Measurements from ENCODE around the gene GOLPH3. TPM values are rescaled to one million over a fixed set of nuclear protein-coding genes. Genes with fewer than 3 reads are reported as not detected.

GOLPH3 gene
- total and polyA plus RNA-seq, 2 of the 4 experiments (the other 2 are of a cell fraction): 38.2 to 41.3 TPM

DNA sequence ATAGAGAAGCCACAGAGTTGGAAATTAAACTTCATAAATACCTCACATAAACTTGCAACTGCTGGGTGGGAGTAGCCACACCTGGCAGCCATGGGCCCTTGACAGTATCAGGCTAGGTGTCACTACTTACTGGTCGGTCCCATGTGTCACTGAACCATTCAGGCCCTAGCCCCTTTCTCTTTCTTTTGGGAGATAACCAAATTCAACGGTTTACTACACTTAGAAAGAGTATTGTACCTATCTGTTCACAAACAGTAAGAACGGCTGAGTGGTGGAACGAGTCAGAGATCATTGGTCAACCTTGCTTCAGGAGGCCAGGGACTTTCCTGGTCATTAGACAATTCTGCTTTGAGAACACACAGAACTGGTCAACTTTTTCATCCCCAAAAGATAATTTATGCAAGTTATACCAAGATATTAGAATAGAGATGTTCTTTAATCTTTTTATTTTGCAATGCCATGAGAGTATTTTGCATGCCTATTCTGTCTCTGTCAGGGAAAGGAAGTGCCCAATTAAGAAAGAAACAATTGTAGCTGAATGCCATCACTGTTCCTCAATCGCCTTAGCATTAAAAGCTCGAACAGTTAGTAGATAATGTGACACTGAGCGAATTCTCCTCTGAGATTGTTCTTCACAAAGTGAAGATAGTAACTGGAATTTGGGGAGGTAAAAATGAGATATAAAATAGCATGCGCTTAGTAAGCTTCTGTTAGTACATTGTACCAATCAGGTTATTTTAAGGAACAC is 50.9 kb downstream of the GOLPH3 start:
- Histone ChIP-seq H3K4me1 (ENCODE audit: control insufficient read depth, insufficient read depth, low read length) (peaks cover 2% of the 10 kb centered on the region; the same call in 1 of the 2 replicates), H2AK9ac (replicated peaks; ENCODE audit: low read depth, low read length, poor library complexity) (no peak overlapping the region), H2BK15ac (ENCODE audit: low read depth, low read length) (no peak overlapping the region), H4K8ac (ENCODE audit: low read depth in 2 of 2, low read length in 2 of 2) (no peak overlapping the region), H2BK120ac (ENCODE audit: low read depth, low read length) (no peak overlapping the region), H2AK5ac (ENCODE audit: low read depth, low read length) (no peak overlapping the region), H3K9me3 (ENCODE audit: control insufficient read depth, insufficient read depth, low read length) (no peaks in the 10 kb centered on the region), H3K36me3 (ENCODE audit: control insufficient read depth, insufficient read depth, low read length) (peaks cover 27% of the 10 kb centered on the region), H2BK20ac (ENCODE audit: low read depth, low read length) (no peak overlapping the region), H2BK5ac (ENCODE audit: low read depth, low read length, poor library complexity, severe bottlenecking) (no peak overlapping the region), H3K27ac (ENCODE audit: insufficient read depth, low read length) (no peak overlapping the region), H3K27me3 (ENCODE audit: control insufficient read depth, insufficient read depth, low read length) (no peaks in the 10 kb centered on the region), H3K4me3 (ENCODE audit: insufficient read depth, low read depth, low read length) (no peak overlapping the region), H3K18ac (ENCODE audit: low read depth, low read length) (no peak overlapping the region), H3K4me2 (ENCODE audit: low read depth, low read length) (no peak overlapping the region), H3K4ac (ENCODE audit: low read depth, low read length) (no peak overlapping the region), H4K5ac (ENCODE audit: low read depth, low read length) (no peak overlapping the region), H2AFZ (replicated peaks; ENCODE audit: low read length, poor library complexity) (no peak overlapping the region), H3K9me1 (ENCODE audit: insufficient read depth, low read length) (peaks cover 7% of the 10 kb centered on the region; the same call in 1 of the 2 replicates), H4K20me1 (ENCODE audit: insufficient read depth, low read length) (peaks cover 43% of the 10 kb centered on the region), H3K23ac (ENCODE audit: low read depth, low read length) (no peak overlapping the region), H3K79me1 (ENCODE audit: low read depth in 1 of 2, low read length in 2 of 2) (peaks cover 45 to 64% of the 10 kb centered on the region in 2 experiments), H3K14ac (replicated peaks; ENCODE audit: low read depth, low read length) (no peak overlapping the region), H3K9ac (ENCODE audit: low read depth, low read length) (no peak overlapping the region), H4K91ac (ENCODE audit: insufficient read depth, low read depth, low read length) (no peak overlapping the region), H3K56ac (ENCODE audit: extremely low read depth, insufficient read depth, low read length) (no peak overlapping the region)
- ATAC-seq (ENCODE audit: low read depth) (no peak), DNase-seq (peak; percentile 29)
- WGBS, 2 experiments (ENCODE audit: extremely low coverage in 2 of 2, insufficient read length in 1 of 2): 100% methylated on average over 1 of the region's 8 CpGs; no CpG with 5 or more reads in 1 of the 2 experiments
- intact Hi-C loops (cut with micrococcal nuclease) (no loop called here), in situ Hi-C loops (cut with MboI; ENCODE audit: low sequenced_read_pairs) (no loop called here), dilution Hi-C loops (cut with HindIII; ENCODE audit: low sequenced_read_pairs, unreplicated experiment) (no loop called here)
- TF ChIP-seq BHLHE40 (IDR thresholded peaks at IDR 0.05; ENCODE audit: low read depth, low read length) (no peak), RCOR1 (IDR thresholded peaks at IDR 0.05; ENCODE audit: insufficient replicate concordance, low read length) (no peak), RFX5 (IDR thresholded peaks at IDR 0.05; ENCODE audit: low read depth, low read length) (no peak), CEBPB (IDR thresholded peaks at IDR 0.05; ENCODE audit: low read depth, low read length) (no peak), MAFK (IDR thresholded peaks at IDR 0.05; ENCODE audit: low read depth, low read length) (no peak), SMC3 (IDR thresholded peaks at IDR 0.05; ENCODE audit: low read depth, low read length) (no peak), MXI1 (IDR thresholded peaks at IDR 0.05; ENCODE audit: borderline replicate concordance, low read depth, low read length) (no peak), CHD1 (IDR thresholded peaks at IDR 0.05; ENCODE audit: low read depth, low read length) (no peak), FOS (IDR thresholded peaks at IDR 0.05; ENCODE audit: low read depth, low read length) (no peak), POLR2A (IDR thresholded peaks at IDR 0.05; ENCODE audit: low read depth, low read length) (no peak)
- TF ChIP-seq, protein P1, sequence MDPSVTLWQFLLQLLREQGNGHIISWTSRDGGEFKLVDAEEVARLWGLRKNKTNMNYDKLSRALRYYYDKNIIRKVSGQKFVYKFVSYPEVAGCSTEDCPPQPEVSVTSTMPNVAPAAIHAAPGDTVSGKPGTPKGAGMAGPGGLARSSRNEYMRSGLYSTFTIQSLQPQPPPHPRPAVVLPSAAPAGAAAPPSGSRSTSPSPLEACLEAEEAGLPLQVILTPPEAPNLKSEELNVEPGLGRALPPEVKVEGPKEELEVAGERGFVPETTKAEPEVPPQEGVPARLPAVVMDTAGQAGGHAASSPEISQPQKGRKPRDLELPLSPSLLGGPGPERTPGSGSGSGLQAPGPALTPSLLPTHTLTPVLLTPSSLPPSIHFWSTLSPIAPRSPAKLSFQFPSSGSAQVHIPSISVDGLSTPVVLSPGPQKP (IDR thresholded peaks at IDR 0.05; ENCODE audit: borderline replicate concordance, low read depth, low read length): no peak
- TF ChIP-seq, protein P2, sequence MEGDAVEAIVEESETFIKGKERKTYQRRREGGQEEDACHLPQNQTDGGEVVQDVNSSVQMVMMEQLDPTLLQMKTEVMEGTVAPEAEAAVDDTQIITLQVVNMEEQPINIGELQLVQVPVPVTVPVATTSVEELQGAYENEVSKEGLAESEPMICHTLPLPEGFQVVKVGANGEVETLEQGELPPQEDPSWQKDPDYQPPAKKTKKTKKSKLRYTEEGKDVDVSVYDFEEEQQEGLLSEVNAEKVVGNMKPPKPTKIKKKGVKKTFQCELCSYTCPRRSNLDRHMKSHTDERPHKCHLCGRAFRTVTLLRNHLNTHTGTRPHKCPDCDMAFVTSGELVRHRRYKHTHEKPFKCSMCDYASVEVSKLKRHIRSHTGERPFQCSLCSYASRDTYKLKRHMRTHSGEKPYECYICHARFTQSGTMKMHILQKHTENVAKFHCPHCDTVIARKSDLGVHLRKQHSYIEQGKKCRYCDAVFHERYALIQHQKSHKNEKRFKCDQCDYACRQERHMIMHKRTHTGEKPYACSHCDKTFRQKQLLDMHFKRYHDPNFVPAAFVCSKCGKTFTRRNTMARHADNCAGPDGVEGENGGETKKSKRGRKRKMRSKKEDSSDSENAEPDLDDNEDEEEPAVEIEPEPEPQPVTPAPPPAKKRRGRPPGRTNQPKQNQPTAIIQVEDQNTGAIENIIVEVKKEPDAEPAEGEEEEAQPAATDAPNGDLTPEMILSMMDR (conservative IDR thresholded peaks at IDR 0.05; ENCODE audit: low read depth, low read length): no peak
- BruUV-seq (replicated peaks): no TSS peak
- ChIA-PET POLR2A (ENCODE audit: unreplicated experiment) (no interaction called here), CTCF (interaction anchor here (0.6 to 1.1 kb wide), 2 partner anchors 11 to 28 kb away, joined by 4 to 9 read pairs; no protein-coding TSS in a partner anchor)

Data from IMR-90 (cell line).